ENCODE data around the gene VPS51. TPM values are rescaled to one million over a fixed set of nuclear protein-coding genes. Genes with fewer than 3 reads are reported as not detected.

The VPS51 gene
- total RNA-seq = 100 to 1,000 TPM; 204 to 298 (median 224) TPM

GRCh38 chr11:65095974-65096806, at the start of gene VPS51:
VPS51 (plus strand) TSS chr11:65096214; CDS start chr11:65096251, 37 bp downstream.
- peak in 3 of 4 donors; percentile 34 to 84 (median 62) for TF ChIP-seq POLR2A (IDR thresholded peaks at IDR 0.05)
- TF ChIP-seq CTCF (IDR thresholded peaks at IDR 0.05) = peak in 4 of 6 experiments; percentile 20 to 76 (median 31)
- Histone ChIP-seq H3K4me3 (peak within 1 kb of the TSS; percentile 87 to 98 (median 92)), H3K4me1 (peaks cover 17 to 34% (median 18%) of the 10 kb centered on the region in 3 donors), H3K9me3 (no peaks in the 10 kb centered on the region), H3K27me3 (no peaks in the 10 kb centered on the region), H3K36me3 (peaks cover 0 to 21% (median 0%) of the 10 kb centered on the region in 3 donors), H3K27ac (peak within 1 kb of the TSS; percentile 94 to 97 (median 95))
- intact Hi-C loops (cut with DNase I) = no loop called here
- peak; percentile 54 for DNase-seq
- 0% methylated on average over 6 to 19 of the region's 52 CpGs for WGBS, 2 donors

GRCh38 chr11:65047581-65048422, 48.2 kb upstream of the VPS51 start:
- intact Hi-C loops (cut with DNase I) = no loop called here
- H3K4me3 ChIP-seq = peak overlapping the region; percentile 33 to 74 (median 52)
- peaks cover 0 to 15% (median 6%) of the 10 kb centered on the region in 3 donors for H3K36me3 ChIP-seq
- H3K4me1 ChIP-seq = peaks cover 12 to 42% (median 17%) of the 10 kb centered on the region in 3 donors
- H3K27ac ChIP-seq = peak overlapping the region; percentile 23 to 81 (median 58)
- TF ChIP-seq POLR2A (IDR thresholded peaks at IDR 0.05) (no peak), CTCF (IDR thresholded peaks at IDR 0.05) (no peak)
- H3K9me3 ChIP-seq = no peaks in the 10 kb centered on the region
- 32% methylated on average over 12 of the region's 56 CpGs; no CpG with 5 or more reads in 1 of the 2 donors for WGBS, 2 donors
- H3K27me3 ChIP-seq = no peaks in the 10 kb centered on the region
- DNase-seq = no peak

- TF ChIP-seq POLR2A (IDR thresholded peaks at IDR 0.05) (no peak), CTCF (IDR thresholded peaks at IDR 0.05) (no peak)
- Histone ChIP-seq H3K4me3 (no peak overlapping the region), H3K27ac (no peak overlapping the region), H3K27me3 (peaks cover 0 to 11% (median 0%) of the 10 kb centered on the region in 4 donors), H3K9me3 (no peaks in the 10 kb centered on the region), H3K36me3 (no peaks in the 10 kb centered on the region), H3K4me1 (peaks cover 11 to 21% (median 12%) of the 10 kb centered on the region in 3 donors)
- intact Hi-C loops (cut with DNase I) = no loop called here
- WGBS, 2 donors = 64 to 78% methylated on average over 5 to 9 of the region's 9 CpGs
- DNase-seq = no peak
Measured at GRCh38 chr11:65051398-65051858, 44.6 kb upstream of the VPS51 start.

GRCh38 chr11:65053827-65054508, 42.0 kb upstream of the VPS51 start:
- no peak for DNase-seq
- intact Hi-C loops (cut with DNase I) = no loop called here
- TF ChIP-seq CTCF (IDR thresholded peaks at IDR 0.05) (no peak), POLR2A (IDR thresholded peaks at IDR 0.05) (no peak)
- 47 to 52% methylated on average over 8 of the region's 8 CpGs for WGBS, 2 donors
- Histone ChIP-seq H3K36me3 (no peaks in the 10 kb centered on the region), H3K27me3 (peaks cover 0 to 11% (median 0%) of the 10 kb centered on the region in 4 donors), H3K4me1 (no peaks in the 10 kb centered on the region), H3K27ac (no peak overlapping the region), H3K9me3 (no peaks in the 10 kb centered on the region), H3K4me3 (no peak overlapping the region)

All from esophagus squamous epithelium (tissue), 5 donors.